ENCODE data around the gene CADM3. TPM values are rescaled to one million over a fixed set of nuclear protein-coding genes. Genes with fewer than 3 reads are reported as not detected.

The CADM3 gene
- total and polyA plus RNA-seq, 2 donors (not counting 3 experiments of a cell fraction or from before 2014, with no cell fraction given): 2.7 to 6.0 TPM

- no TSS peak for BruUV-seq (replicated peaks)
- Histone ChIP-seq H3K79me2 (ENCODE audit: control insufficient read depth, insufficient read depth, low read length) (no peaks in the 10 kb centered on the region), H3K9ac (replicated peaks; ENCODE audit: extremely low read depth, insufficient read depth, low read length) (no peak overlapping the region), H2AFZ (ENCODE audit: low read depth, low read length) (no peak overlapping the region), H3K9me3 (replicated peaks; ENCODE audit: control insufficient read depth, insufficient read depth, low read length) (no peaks in the 10 kb centered on the region), H3K36me3 (ENCODE audit: control insufficient read depth in 2 of 2, extremely low read depth in 1 of 2, insufficient read depth in 2 of 2, low read length in 2 of 2) (no peaks in the 10 kb centered on the region), H3K27ac (ENCODE audit: insufficient read depth, low read depth, low read length) (no peak overlapping the region), H3K4me2 (ENCODE audit: insufficient read depth, low read length) (no peak overlapping the region), H3K4me3 (replicated peaks in 1 of 3; ENCODE audit: insufficient read depth in 1 of 3, low read depth in 1 of 3, low read length in 3 of 3) (no peak overlapping the region), H3K27me3 (ENCODE audit: control insufficient read depth in 2 of 2, insufficient read depth in 2 of 2, low read length in 2 of 2) (peaks cover 0 to 2% of the 10 kb centered on the region in 2 experiments), H3K9me1 (replicated peaks; ENCODE audit: control insufficient read depth, extremely low read depth, insufficient read depth, low read length) (no peaks in the 10 kb centered on the region), H3K4me1 (ENCODE audit: control insufficient read depth, extremely low read depth, insufficient read depth, low read length) (no peaks in the 10 kb centered on the region), H4K20me1 (replicated peaks; ENCODE audit: control insufficient read depth, extremely low read depth, insufficient read depth, low read length) (no peaks in the 10 kb centered on the region)
- no peak for TF ChIP-seq CTCF (IDR thresholded peaks at IDR 0.05; ENCODE audit: extremely low read depth in 1 of 2, insufficient read depth in 1 of 2, low read depth in 1 of 2, low read length in 2 of 2)
- no peak for TF ChIP-seq JUN (IDR thresholded peaks at IDR 0.05; ENCODE audit: borderline replicate concordance, insufficient read depth, insufficient read length, low read depth)
- no peak for TF ChIP-seq POLR2AphosphoS5 (IDR thresholded peaks at IDR 0.05; ENCODE audit: insufficient read depth, low read depth, low read length)
- no peak for TF ChIP-seq POLR2A (IDR thresholded peaks at IDR 0.05; ENCODE audit: low read depth, low read length)
- TF ChIP-seq EZH2 (IDR thresholded peaks at IDR 0.05; ENCODE audit: borderline replicate concordance, low read depth, low read length, severe bottlenecking): no peak
- TF ChIP-seq GATA2 (IDR thresholded peaks at IDR 0.05; ENCODE audit: insufficient read depth, insufficient read length, low read depth, low read length): no peak
- no peak for TF ChIP-seq MAX (IDR thresholded peaks at IDR 0.05; ENCODE audit: insufficient read depth, insufficient read length)
- TF ChIP-seq MYC (IDR thresholded peaks at IDR 0.05; ENCODE audit: low read depth, low read length): no peak
- dilution Hi-C loops (cut with MboI; ENCODE audit: extremely low pct_ligation_motif_present, low sequenced_read_pairs): no loop called here
- ChIA-PET POLR2A (no interaction called here), CTCF (interaction anchor here (0.9 to 2.0 kb wide), 5 partner anchors 9 to 73 kb away, joined by 3 to 9 read pairs (median 7); no protein-coding TSS in a partner anchor)
- no peak for FAIRE-seq
- no peak for DNase-seq (ENCODE audit: low read depth, low spot score)
- intact Hi-C loops (cut with micrococcal nuclease): no loop called here
These were observed 33.8 kb downstream of the CADM3 start for GRCh38 chr1:159205225-159205624.
